ENCODE measurements around the gene AGMO. TPM values are rescaled to one million over a fixed set of nuclear protein-coding genes. Genes with fewer than 3 reads are reported as not detected.

The AGMO gene
- total RNA-seq, 1 experiment from 2014 or later, result 0.11 TPM

DNA sequence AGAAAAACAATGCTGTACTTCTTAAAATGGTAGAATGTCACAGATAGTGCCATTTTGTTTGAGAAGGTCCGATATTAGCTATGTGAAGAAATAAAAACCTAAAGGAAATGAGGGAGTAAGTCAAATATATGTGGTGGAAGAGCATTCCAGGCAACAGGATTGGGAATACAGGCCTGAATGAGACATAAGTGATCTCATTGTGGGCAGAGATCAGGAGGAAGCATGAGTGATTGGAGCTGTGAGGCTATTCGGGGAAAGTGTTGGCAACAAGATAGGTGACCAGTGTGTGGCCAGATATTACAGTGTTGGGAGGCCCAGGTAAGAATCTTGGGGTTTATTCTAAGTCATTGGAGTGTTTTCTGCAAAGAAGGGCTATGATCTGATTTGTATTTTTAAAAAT is 41.3 kb upstream of the AGMO start:
- H3K79me2 ChIP-seq (ENCODE audit: low read length), result no peaks in the 10 kb centered on the region
- H3K4me2 ChIP-seq (ENCODE audit: low read length), result no peak overlapping the region
- intact Hi-C loops (cut with micrococcal nuclease), result no loop called here
- TF ChIP-seq EZH2phosphoT487 (IDR thresholded peaks at IDR 0.05; ENCODE audit: borderline replicate concordance, low read length), result no peak
- TF ChIP-seq, protein P1, sequence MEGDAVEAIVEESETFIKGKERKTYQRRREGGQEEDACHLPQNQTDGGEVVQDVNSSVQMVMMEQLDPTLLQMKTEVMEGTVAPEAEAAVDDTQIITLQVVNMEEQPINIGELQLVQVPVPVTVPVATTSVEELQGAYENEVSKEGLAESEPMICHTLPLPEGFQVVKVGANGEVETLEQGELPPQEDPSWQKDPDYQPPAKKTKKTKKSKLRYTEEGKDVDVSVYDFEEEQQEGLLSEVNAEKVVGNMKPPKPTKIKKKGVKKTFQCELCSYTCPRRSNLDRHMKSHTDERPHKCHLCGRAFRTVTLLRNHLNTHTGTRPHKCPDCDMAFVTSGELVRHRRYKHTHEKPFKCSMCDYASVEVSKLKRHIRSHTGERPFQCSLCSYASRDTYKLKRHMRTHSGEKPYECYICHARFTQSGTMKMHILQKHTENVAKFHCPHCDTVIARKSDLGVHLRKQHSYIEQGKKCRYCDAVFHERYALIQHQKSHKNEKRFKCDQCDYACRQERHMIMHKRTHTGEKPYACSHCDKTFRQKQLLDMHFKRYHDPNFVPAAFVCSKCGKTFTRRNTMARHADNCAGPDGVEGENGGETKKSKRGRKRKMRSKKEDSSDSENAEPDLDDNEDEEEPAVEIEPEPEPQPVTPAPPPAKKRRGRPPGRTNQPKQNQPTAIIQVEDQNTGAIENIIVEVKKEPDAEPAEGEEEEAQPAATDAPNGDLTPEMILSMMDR (conservative IDR thresholded peaks at IDR 0.05; ENCODE audit: low read depth, low read length), result no peak
- TF ChIP-seq EZH2 (IDR thresholded peaks at IDR 0.05; ENCODE audit: low read length, unreplicated experiment), result no peak
- no peak for DNase-seq
- H3K9ac ChIP-seq (ENCODE audit: low read length), result no peak overlapping the region
- H3K9me3 ChIP-seq (ENCODE audit: low read length), result no peaks in the 10 kb centered on the region
- BruUV-seq (replicated peaks), result no TSS peak
- H2AFZ ChIP-seq (ENCODE audit: low read length), result no peak overlapping the region
- H3K9me2 ChIP-seq (replicated peaks; ENCODE audit: low read length), result no peaks in the 10 kb centered on the region
- H3K36me3 ChIP-seq (ENCODE audit: low read depth, low read length), result no peaks in the 10 kb centered on the region
- H3K4me3 ChIP-seq (ENCODE audit: low read length), result no peak overlapping the region
- no peaks in the 10 kb centered on the region for H3K27me3 ChIP-seq (ENCODE audit: low read length)
- ChIA-PET CTCF (no interaction called here), POLR2A (ENCODE audit: unreplicated experiment) (no interaction called here)
- H3K4me1 ChIP-seq (ENCODE audit: insufficient read depth, low read length), result no peaks in the 10 kb centered on the region
- H3F3A ChIP-seq (ENCODE audit: low read length, unreplicated experiment), result no peaks in the 10 kb centered on the region
- H3K27ac ChIP-seq (ENCODE audit: low read length), result no peak overlapping the region
- ATAC-seq, result no peak
- no peaks in the 10 kb centered on the region for H4K20me1 ChIP-seq (ENCODE audit: low read length)

DNA sequence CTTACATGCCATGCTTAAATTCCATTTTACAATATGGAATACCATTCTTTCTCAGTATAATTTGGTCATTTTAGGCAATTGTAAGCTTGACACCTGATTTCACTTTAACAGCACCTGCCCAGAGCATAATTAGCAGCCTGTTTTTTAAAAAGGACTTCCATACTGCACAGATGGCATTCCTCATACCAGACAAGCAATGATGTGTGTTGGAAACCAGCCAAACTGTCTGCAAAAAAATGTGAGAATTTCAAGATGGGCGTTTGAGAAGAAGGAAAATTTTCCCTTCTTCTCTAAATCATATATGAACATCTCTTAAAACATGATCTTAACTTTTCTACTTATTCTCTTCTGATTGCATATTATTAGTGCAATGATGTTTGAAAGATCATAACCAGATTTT is 40.4 kb upstream of the AGMO start:
- Histone ChIP-seq H3K27me3 (ENCODE audit: low read length) (no peaks in the 10 kb centered on the region), H3K9me2 (replicated peaks; ENCODE audit: low read length) (no peaks in the 10 kb centered on the region), H3K4me3 (ENCODE audit: low read length) (no peak overlapping the region), H3K4me2 (ENCODE audit: low read length) (no peak overlapping the region), H3K27ac (ENCODE audit: low read length) (no peak overlapping the region), H3K9me3 (ENCODE audit: low read length) (no peaks in the 10 kb centered on the region), H2AFZ (ENCODE audit: low read length) (no peak overlapping the region), H3K79me2 (ENCODE audit: low read length) (no peaks in the 10 kb centered on the region), H3K36me3 (ENCODE audit: low read depth, low read length) (no peaks in the 10 kb centered on the region), H4K20me1 (ENCODE audit: low read length) (no peaks in the 10 kb centered on the region), H3K9ac (ENCODE audit: low read length) (no peak overlapping the region), H3F3A (ENCODE audit: low read length, unreplicated experiment) (no peaks in the 10 kb centered on the region), H3K4me1 (ENCODE audit: insufficient read depth, low read length) (no peaks in the 10 kb centered on the region)
- CTCF ChIA-PET, result no interaction called here
- BruUV-seq (replicated peaks), result no TSS peak
- TF ChIP-seq, protein P1 (conservative IDR thresholded peaks at IDR 0.05; ENCODE audit: low read depth, low read length), result no peak
- no peak for TF ChIP-seq EZH2 (IDR thresholded peaks at IDR 0.05; ENCODE audit: low read length, unreplicated experiment)
- intact Hi-C loops (cut with micrococcal nuclease), result no loop called here
- ATAC-seq (no peak), DNase-seq (no peak)
- POLR2A ChIA-PET (ENCODE audit: unreplicated experiment), result no interaction called here

DNA sequence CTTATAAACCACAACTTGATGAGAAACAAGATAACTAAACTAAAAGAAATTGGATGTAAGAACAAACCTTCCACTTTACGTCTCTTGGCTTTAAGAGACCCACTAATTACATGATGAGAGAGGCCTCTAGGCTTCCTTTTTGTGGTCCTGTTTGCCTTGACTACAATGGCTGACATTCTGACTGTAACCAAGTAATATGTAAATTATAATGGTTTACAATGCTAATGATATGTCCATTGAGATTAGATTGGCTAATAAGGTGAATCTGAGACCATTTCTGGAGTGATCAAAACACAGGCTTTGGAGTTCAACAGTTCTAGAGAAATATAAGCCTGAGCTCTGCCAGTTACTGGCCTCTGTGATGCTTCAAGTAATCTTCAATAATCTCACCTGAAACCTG is 39.4 kb upstream of the AGMO start:
- no peak overlapping the region for H2AFZ ChIP-seq (ENCODE audit: low read length)
- H4K20me1 ChIP-seq (ENCODE audit: low read length), result no peaks in the 10 kb centered on the region
- no TSS peak for BruUV-seq (replicated peaks)
- ATAC-seq, result no peak
- TF ChIP-seq EZH2phosphoT487 (IDR thresholded peaks at IDR 0.05; ENCODE audit: borderline replicate concordance, low read length) (no peak), EZH2 (IDR thresholded peaks at IDR 0.05; ENCODE audit: low read length, unreplicated experiment) (no peak)
- TF ChIP-seq, protein P1 (conservative IDR thresholded peaks at IDR 0.05; ENCODE audit: low read depth, low read length), result no peak
- no peaks in the 10 kb centered on the region for H3K9me3 ChIP-seq (ENCODE audit: low read length)
- no peak overlapping the region for H3K27ac ChIP-seq (ENCODE audit: low read length)
- no peak overlapping the region for H3K4me2 ChIP-seq (ENCODE audit: low read length)
- no peaks in the 10 kb centered on the region for H3K79me2 ChIP-seq (ENCODE audit: low read length)
- no peaks in the 10 kb centered on the region for H3K9me2 ChIP-seq (replicated peaks; ENCODE audit: low read length)
- ChIA-PET POLR2A (ENCODE audit: unreplicated experiment) (no interaction called here), CTCF (no interaction called here)
- no peaks in the 10 kb centered on the region for H3K36me3 ChIP-seq (ENCODE audit: low read depth, low read length)
- no peak for DNase-seq
- no peaks in the 10 kb centered on the region for H3F3A ChIP-seq (ENCODE audit: low read length, unreplicated experiment)
- no peaks in the 10 kb centered on the region for H3K4me1 ChIP-seq (ENCODE audit: insufficient read depth, low read length)
- no peak overlapping the region for H3K9ac ChIP-seq (ENCODE audit: low read length)
- no peak overlapping the region for H3K4me3 ChIP-seq (ENCODE audit: low read length)
- no peaks in the 10 kb centered on the region for H3K27me3 ChIP-seq (ENCODE audit: low read length)
- intact Hi-C loops (cut with micrococcal nuclease), result no loop called here

Data from PC-3 (cell line).